GM19099 (cell line): ENCODE data around the gene GALE.
A peak's percentile ranks its signal among the peaks of the same experiment; 100 is the strongest.

ENCODE experiments used
- POLR2A ChIP-seq: IDR thresholded peaks from 3 replicates; pipeline ENCODE4 v1.6.1; 2011; ENCODE audit warnings: low read depth; ENCODE audit not compliant: insufficient read length; ENCODE audit errors: extremely low read depth

Gene GALE

GRCh38 chr1:23800400-23801337 lies at the start of gene GALE:
GALE (minus strand) TSS chr1:23800754; CDS start chr1:23799007, 1,747 bp downstream.
- peak; percentile 93 for TF ChIP-seq POLR2A

- no peak for TF ChIP-seq POLR2A
Measured at GRCh38 chr1:23848673-23849616, 48.4 kb upstream of the GALE start.

GRCh38 chr1:23845163-23845562 lies 44.6 kb upstream of the GALE start:
- TF ChIP-seq POLR2A = no peak

GRCh38 chr1:23843644-23844043 lies 43.1 kb upstream of the GALE start:
- TF ChIP-seq POLR2A = no peak

- no peak for TF ChIP-seq POLR2A
Measured at GRCh38 chr1:23838401-23838866, 37.9 kb upstream of the GALE start.

GRCh38 chr1:23837908-23838307 lies 37.4 kb upstream of the GALE start:
- TF ChIP-seq POLR2A = no peak

- TF ChIP-seq POLR2A = no peak
Measured at GRCh38 chr1:23836037-23836436, 35.5 kb upstream of the GALE start.

- no peak for TF ChIP-seq POLR2A
Measured at GRCh38 chr1:23827717-23828116, 27.2 kb upstream of the GALE start.

- TF ChIP-seq POLR2A = no peak
Measured at GRCh38 chr1:23825762-23826522, 25.4 kb upstream of the GALE start.

- peak; percentile 94 for TF ChIP-seq POLR2A
Measured at GRCh38 chr1:23825076-23825761, 24.7 kb upstream of the GALE start, which contains the start of gene HMGCL. HMGCL (minus strand) TSS chr1:23825429; CDS start chr1:23825415, 14 bp downstream.

- no peak for TF ChIP-seq POLR2A
Measured at GRCh38 chr1:23824711-23825075, 24.1 kb upstream of the GALE start.

- TF ChIP-seq POLR2A = no peak
Measured at GRCh38 chr1:23823767-23824166, 23.2 kb upstream of the GALE start.

GRCh38 chr1:23817633-23818032 lies 17.1 kb upstream of the GALE start:
- TF ChIP-seq POLR2A = no peak

- no peak for TF ChIP-seq POLR2A
Measured at GRCh38 chr1:23816906-23817305, 16.4 kb upstream of the GALE start.
